Activated CD8-positive, alpha-beta T cell treated with anti-CD3 and anti-CD28 coated beads, Interleukin-2, amount 10 ng/mL, durations not matched to agents 7 days and 5 days (primary cell): Measurements from ENCODE around the gene PLCXD1. TPM values are rescaled to one million over a fixed set of nuclear protein-coding genes. Genes with fewer than 3 reads are reported as not detected.
"Not testable (repeated sequence)": the region's sequence is repeated elsewhere in the genome, so short reads cannot be mapped to it uniquely, and the experiment has no call there.

Experiments used
- ATAC-seq: fragments of 150-1000 bp; cut with Tn5 transposase; one replicate; pipeline ENCODE4 v1.10.0; 2021; ENCODE audit warnings: moderate library complexity
- CTCF ChIA-PET: fragments of 350-600 bp; sonication (Branson Sonifier 250); formaldehyde crosslinking; loops from one replicate; lab custom pipeline; 2021; ENCODE audit warnings: antibody characterized with exemption; lab: Charles Lee
- POLR2A ChIA-PET: fragments of 350-600 bp; sonication (Branson Sonifier 250); formaldehyde crosslinking; loops from one replicate; lab custom pipeline; 2021; ENCODE audit warnings: antibody characterized with exemption; lab: Charles Lee
- DNase-seq: peaks from one replicate; pipeline ENCODE4 v3.0.0-alpha.2; 2020
- H3K27ac Mint-ChIP-seq: one replicate; pipeline ENCODE4 v1.8.0; 2021; ENCODE audit warnings: mild to moderate bottlenecking, mixed read lengths
- H3K27me3 Mint-ChIP-seq: one replicate; pipeline ENCODE4 v1.8.0; 2021; ENCODE audit warnings: low read depth, mixed read lengths
- H3K36me3 Mint-ChIP-seq: one replicate; pipeline ENCODE4 v1.8.0; 2021; ENCODE audit warnings: low read depth, mixed read lengths
- H3K4me1 Mint-ChIP-seq: one replicate; pipeline ENCODE4 v1.8.0; 2021; ENCODE audit warnings: low read depth, mixed read lengths
- H3K4me3 Mint-ChIP-seq: one replicate; pipeline ENCODE4 v1.8.0; 2021; ENCODE audit warnings: mild to moderate bottlenecking, mixed read lengths
- H3K9me3 Mint-ChIP-seq: one replicate; pipeline ENCODE4 v1.8.0; 2022; ENCODE audit warnings: mixed read lengths; ENCODE audit not compliant: insufficient read depth
- total RNA-seq, 2 experiments: library from RNA; stranded (reverse); gene quantifications; one replicate each; pipeline ENCODE4 v1.2.3, GENCODE V29; 2021

Gene PLCXD1
- 10 to 100 TPM; 44.5 to 50.2 TPM for total RNA-seq

- peak within 1 kb of the TSS; percentile 60 for H3K27ac Mint-ChIP-seq
- POLR2A ChIA-PET = no interaction called here
- H3K27me3 Mint-ChIP-seq = peaks cover 2% of the 10 kb centered on the region
- peak within 1 kb of the TSS; percentile 57 for H3K4me3 Mint-ChIP-seq
- H3K9me3 Mint-ChIP-seq = no peaks in the 10 kb centered on the region
- CTCF ChIA-PET = no interaction called here
- DNase-seq (peak; percentile 30), ATAC-seq (no peak)
- H3K4me1 Mint-ChIP-seq = peaks cover 40% of the 10 kb centered on the region
- H3K36me3 Mint-ChIP-seq = peaks cover 23% of the 10 kb centered on the region
These were observed at the start of gene PLCXD1 for GRCh38 chrX:281166-281999. Gene PLCXD1, plus strand, starts transcription at chrX:281381. Its CDS starts 2,807 bp downstream, at chrX:284188.

GRCh38 chrX:231637-232277, 49.4 kb upstream of the PLCXD1 start:
- DNase-seq, H3K36me3 Mint-ChIP-seq, H3K9me3 Mint-ChIP-seq, H3K27ac Mint-ChIP-seq, H3K27me3 Mint-ChIP-seq, CTCF ChIA-PET, POLR2A ChIA-PET, H3K4me3 Mint-ChIP-seq, H3K4me1 Mint-ChIP-seq: not testable (repeated sequence)
- ATAC-seq = peak; percentile 97

GRCh38 chrX:232278-232655, 48.9 kb upstream of the PLCXD1 start:
- H3K9me3 Mint-ChIP-seq, DNase-seq, H3K4me1 Mint-ChIP-seq, H3K27me3 Mint-ChIP-seq, POLR2A ChIA-PET, CTCF ChIA-PET, H3K27ac Mint-ChIP-seq, H3K4me3 Mint-ChIP-seq, H3K36me3 Mint-ChIP-seq: not testable (repeated sequence)
- ATAC-seq = peak; percentile 57

GRCh38 chrX:236201-236600, 45.0 kb upstream of the PLCXD1 start:
- H3K9me3 Mint-ChIP-seq, H3K27ac Mint-ChIP-seq, H3K36me3 Mint-ChIP-seq, ATAC-seq, H3K4me1 Mint-ChIP-seq, CTCF ChIA-PET, POLR2A ChIA-PET, H3K4me3 Mint-ChIP-seq, DNase-seq, H3K27me3 Mint-ChIP-seq: not testable (repeated sequence)

- peak overlapping the region; percentile 97 for H3K27ac Mint-ChIP-seq
- DNase-seq (peak; percentile 26), ATAC-seq (no peak)
- H3K4me3 Mint-ChIP-seq = peak overlapping the region; percentile 41
- ChIA-PET POLR2A (no interaction called here), CTCF (no interaction called here)
- no peaks in the 10 kb centered on the region for H3K27me3 Mint-ChIP-seq
- peaks cover 24% of the 10 kb centered on the region for H3K36me3 Mint-ChIP-seq
- H3K9me3 Mint-ChIP-seq = peaks cover 21% of the 10 kb centered on the region
- peaks cover 24% of the 10 kb centered on the region for H3K4me1 Mint-ChIP-seq
These were observed 30.2 kb upstream of the PLCXD1 start for GRCh38 chrX:250965-251364.

- Mint-ChIP-seq H3K36me3 (peaks cover 24% of the 10 kb centered on the region), H3K27ac (peak overlapping the region; percentile 97), H3K9me3 (peaks cover 21% of the 10 kb centered on the region), H3K4me1 (peaks cover 24% of the 10 kb centered on the region), H3K4me3 (peak overlapping the region; percentile 41)
- H3K27me3 Mint-ChIP-seq, DNase-seq, POLR2A ChIA-PET, CTCF ChIA-PET, ATAC-seq: not testable (repeated sequence)
These were observed 29.6 kb upstream of the PLCXD1 start for GRCh38 chrX:251396-252243.

- CTCF ChIA-PET = no interaction called here
These were observed 28.8 kb upstream of the PLCXD1 start for GRCh38 chrX:252244-252956.

GRCh38 chrX:252957-253291, 28.3 kb upstream of the PLCXD1 start:
- H3K36me3 Mint-ChIP-seq = peaks cover 24% of the 10 kb centered on the region
- H3K27ac Mint-ChIP-seq = no peak overlapping the region
- ChIA-PET CTCF (no interaction called here), POLR2A (no interaction called here)
- no peaks in the 10 kb centered on the region for H3K27me3 Mint-ChIP-seq
- H3K4me1 Mint-ChIP-seq = peaks cover 24% of the 10 kb centered on the region
- ATAC-seq (no peak), DNase-seq (no peak)
- H3K4me3 Mint-ChIP-seq = no peak overlapping the region
- peaks cover 21% of the 10 kb centered on the region for H3K9me3 Mint-ChIP-seq

More at GRCh38 chrX:252244-252956, 28.8 kb upstream of the PLCXD1 start:
- peaks cover 24% of the 10 kb centered on the region for H3K4me1 Mint-ChIP-seq
- no peaks in the 10 kb centered on the region for H3K27me3 Mint-ChIP-seq
- no peak overlapping the region for H3K4me3 Mint-ChIP-seq
- POLR2A ChIA-PET = no interaction called here
- H3K9me3 Mint-ChIP-seq = peaks cover 21% of the 10 kb centered on the region
- no peak for ATAC-seq
- H3K36me3 Mint-ChIP-seq = peaks cover 24% of the 10 kb centered on the region
- no peak for DNase-seq
- H3K27ac Mint-ChIP-seq = peak overlapping the region; percentile 97

GRCh38 chrX:253451-254297, 27.5 kb upstream of the PLCXD1 start:
- Mint-ChIP-seq H3K27me3 (no peaks in the 10 kb centered on the region), H3K9me3 (peaks cover 21% of the 10 kb centered on the region), H3K27ac (no peak overlapping the region), H3K4me1 (peaks cover 24% of the 10 kb centered on the region), H3K36me3 (peaks cover 24% of the 10 kb centered on the region), H3K4me3 (no peak overlapping the region)
- DNase-seq (no peak), ATAC-seq (no peak)
- ChIA-PET POLR2A (no interaction called here), CTCF (no interaction called here)

GRCh38 chrX:254630-255215, 26.5 kb upstream of the PLCXD1 start:
- Mint-ChIP-seq H3K4me1 (peaks cover 23% of the 10 kb centered on the region), H3K4me3 (no peak overlapping the region), H3K27me3 (no peaks in the 10 kb centered on the region), H3K36me3 (peaks cover 24% of the 10 kb centered on the region), H3K9me3 (peaks cover 21% of the 10 kb centered on the region), H3K27ac (no peak overlapping the region)
- POLR2A ChIA-PET = no interaction called here
- CTCF ChIA-PET = no interaction called here
- ATAC-seq (no peak), DNase-seq (no peak)
